ENCODE results near the gene TPP1. TPM values are rescaled to one million over a fixed set of nuclear protein-coding genes. Genes with fewer than 3 reads are reported as not detected.

TPP1 gene
- total RNA-seq, 1 donor from 2014 or later = 59.7 TPM

GRCh38 chr11:6563121-6563619 lies 56.1 kb downstream of the TPP1 start:
- DNase-seq (ENCODE audit: low spot score) = no peak

Other genes starting within 250 kb of the TPP1 start
- gene SMPD1, start 228.9 kb downstream of the TPP1 start, total RNA-seq (ENCODE audit: insufficient read depth, low replicate concordance) = 18.1 TPM
- gene APBB1, start 200.3 kb downstream of the TPP1 start, total RNA-seq (ENCODE audit: insufficient read depth, low replicate concordance) = 28.9 TPM
- 3.4 TPM for gene HPX, start 178.4 kb downstream of the TPP1 start, total RNA-seq (ENCODE audit: insufficient read depth, low replicate concordance)
- 49.8 TPM for gene TRIM3, start 145.5 kb downstream of the TPP1 start, total RNA-seq (ENCODE audit: insufficient read depth, low replicate concordance)
- 33.2 TPM for gene ARFIP2, start 138.1 kb downstream of the TPP1 start, total RNA-seq (ENCODE audit: insufficient read depth, low replicate concordance)
- 26.7 TPM for gene TIMM10B, start 137.9 kb downstream of the TPP1 start, total RNA-seq (ENCODE audit: insufficient read depth, low replicate concordance)
- gene DNHD1, start 122.1 kb downstream of the TPP1 start, total RNA-seq (ENCODE audit: insufficient read depth, low replicate concordance) = 9.1 TPM
- 10.6 TPM for gene RRP8, start 15.8 kb downstream of the TPP1 start, total RNA-seq (ENCODE audit: insufficient read depth, low replicate concordance)
- 296 TPM for gene ILK, start 15.6 kb downstream of the TPP1 start, total RNA-seq (ENCODE audit: insufficient read depth, low replicate concordance)
- gene TAF10, start 7.2 kb downstream of the TPP1 start, total RNA-seq (ENCODE audit: insufficient read depth, low replicate concordance) = 15.4 TPM
- 37.6 TPM for gene DCHS1, start 36.4 kb upstream of the TPP1 start, total RNA-seq (ENCODE audit: insufficient read depth, low replicate concordance)
- gene MRPL17, start 63.9 kb upstream of the TPP1 start, total RNA-seq (ENCODE audit: insufficient read depth, low replicate concordance) = 55.4 TPM
- 4.3 TPM for gene OR2AG2, start 152.6 kb upstream of the TPP1 start, total RNA-seq (ENCODE audit: insufficient read depth, low replicate concordance)
- 4.6 TPM for gene OR2AG1, start 163.6 kb upstream of the TPP1 start, total RNA-seq (ENCODE audit: insufficient read depth, low replicate concordance)
- gene OR6A2, start 180.3 kb upstream of the TPP1 start, total RNA-seq (ENCODE audit: insufficient read depth, low replicate concordance) = 1.9 TPM
- gene OR10A5, start 226.3 kb upstream of the TPP1 start, total RNA-seq (ENCODE audit: insufficient read depth, low replicate concordance) = not detected
- 1.9 TPM for gene OR10A2, start 243.6 kb upstream of the TPP1 start, total RNA-seq (ENCODE audit: insufficient read depth, low replicate concordance)

Data from umbilical cord (tissue), 2 donors.